GM21786 (cell line): Measurements from ENCODE around the gene FOXQ1.
"Not testable (repeated sequence)": the region's sequence is repeated elsewhere in the genome, so short reads cannot be mapped to it uniquely, and the experiment has no call there.

Experiments
- ATAC-seq: cut with Tn5 transposase; IDR thresholded peaks from one replicate; pipeline ENCODE4 v1.9.1; 2021; ENCODE audit not compliant: unreplicated experiment

The FOXQ1 gene

GRCh38 chr6:1318584-1318983 lies 6.7 kb downstream of the FOXQ1 start:
- not testable (repeated sequence) for ATAC-seq

- no peak for ATAC-seq
Observed at GRCh38 chr6:1321738-1322137, 9.8 kb downstream of the FOXQ1 start.

- no peak for ATAC-seq
Observed at GRCh38 chr6:1322156-1322555, 10.3 kb downstream of the FOXQ1 start.

GRCh38 chr6:1322696-1323219 lies 10.9 kb downstream of the FOXQ1 start:
- ATAC-seq: no peak

GRCh38 chr6:1324936-1325335 lies 13.0 kb downstream of the FOXQ1 start:
- no peak for ATAC-seq

GRCh38 chr6:1325461-1326309 lies 13.8 kb downstream of the FOXQ1 start:
- ATAC-seq: no peak

- no peak for ATAC-seq
Observed at GRCh38 chr6:1326535-1327121, 14.7 kb downstream of the FOXQ1 start.

GRCh38 chr6:1327630-1328029 lies 15.7 kb downstream of the FOXQ1 start:
- ATAC-seq: no peak

- no peak for ATAC-seq
Observed at GRCh38 chr6:1328129-1328800, 16.4 kb downstream of the FOXQ1 start.

- no peak for ATAC-seq
Observed at GRCh38 chr6:1329708-1330107, 17.8 kb downstream of the FOXQ1 start.

- ATAC-seq: no peak
Observed at GRCh38 chr6:1334684-1335083, 22.8 kb downstream of the FOXQ1 start.

GRCh38 chr6:1335367-1336037 lies 23.6 kb downstream of the FOXQ1 start:
- no peak for ATAC-seq

GRCh38 chr6:1336246-1336843 lies 24.4 kb downstream of the FOXQ1 start:
- no peak for ATAC-seq

GRCh38 chr6:1337791-1338190 lies 25.9 kb downstream of the FOXQ1 start:
- no peak for ATAC-seq

GRCh38 chr6:1346101-1346500 lies 34.2 kb downstream of the FOXQ1 start:
- no peak for ATAC-seq

- no peak for ATAC-seq
Observed at GRCh38 chr6:1346558-1347091, 34.7 kb downstream of the FOXQ1 start.

- ATAC-seq: no peak
Observed at GRCh38 chr6:1347161-1347560, 35.3 kb downstream of the FOXQ1 start.

GRCh38 chr6:1348675-1349074 lies 36.8 kb downstream of the FOXQ1 start:
- no peak for ATAC-seq

GRCh38 chr6:1349655-1350054 lies 37.8 kb downstream of the FOXQ1 start:
- ATAC-seq: no peak

GRCh38 chr6:1351381-1352008 lies 39.6 kb downstream of the FOXQ1 start:
- no peak for ATAC-seq
